Gastrocnemius medialis (tissue), 4 donors: Measurements from ENCODE around the gene GP9. TPM values are rescaled to one million over a fixed set of nuclear protein-coding genes. Genes with fewer than 3 reads are reported as not detected.
"Not testable (repeated sequence)": the region's sequence is repeated elsewhere in the genome, so short reads cannot be mapped to it uniquely, and the experiment has no call there.

Source experiments
- ATAC-seq, 2 donors: fragments of 150-250 bp; one replicate each; pipeline ENCODE4 v1.9.1; 2016
- DNase-seq, 2 donors: peaks; one replicate each; pipeline ENCODE4 v3.0.0-alpha.2; 2019
- H3K27ac ChIP-seq, 4 donors: fragments of 200-600 bp; sonication (generic); 1 replicate in 1 of 4; 2 replicates in 3 of 4; pipeline ENCODE4 v1.5.1; 2016 to 2018; ENCODE audit warnings: mild to moderate bottlenecking in 2 of 4, moderate library complexity in 1 of 4
- H3K27me3 ChIP-seq, 3 donors: fragments of 200-600 bp; sonication (generic) in 2 of 3; 1 replicate in 1 of 3; 2 replicates in 2 of 3; pipeline versions ENCODE4 v1.5.1 to v1.6.0; 2016 to 2019; ENCODE audit warnings: mild to moderate bottlenecking in 1 of 3, moderate library complexity in 1 of 3
- H3K36me3 ChIP-seq, 2 donors: fragments of 200-600 bp; sonication (generic) in 1 of 2; one replicate each; pipeline ENCODE4 v1.5.1; 2017 to 2018
- H3K4me1 ChIP-seq, 2 donors: fragments of 200-600 bp; sonication (generic) in 1 of 2; one replicate each; pipeline ENCODE4 v1.5.1; 2016 to 2017; ENCODE audit warnings: mild to moderate bottlenecking in 2 of 2
- H3K4me3 ChIP-seq, 4 donors: fragments of 200-600 bp; sonication (generic) in 3 of 4; 1 replicate in 1 of 4; 2 replicates in 3 of 4; pipeline ENCODE4 v1.5.1; 2016 to 2019; ENCODE audit warnings: mild to moderate bottlenecking in 2 of 4
- H3K9me3 ChIP-seq, 3 donors: fragments of 200-600 bp; sonication (generic) in 2 of 3; 1 replicate in 1 of 3; 2 replicates in 2 of 3; pipeline ENCODE4 v1.5.1; 2016 to 2019
- CTCF ChIP-seq, 5 experiments: fragments of 450-650 bp in 3 of 5; fragments of 200-600 bp in 2 of 5; sonication (generic) in 2 of 5; IDR thresholded peaks in 4 of 5; conservative IDR thresholded peaks in 1 of 5; 1 replicate in 4 of 5; 2 replicates in 1 of 5; pipeline ENCODE4 v1.5.1; 2016 to 2019; ENCODE audit warnings: antibody characterized with exemption in 5 of 5, mild to moderate bottlenecking in 3 of 5, moderate library complexity in 3 of 5
- POLR2A ChIP-seq, 2 donors: fragments of 450-650 bp; IDR thresholded peaks; one replicate each; pipeline ENCODE4 v1.6.1; 2017; ENCODE audit warnings: antibody characterized with exemption in 2 of 2, mild to moderate bottlenecking in 2 of 2, moderate library complexity in 2 of 2
- in situ Hi-C, 4 donors: fragments of 200-750 bp; cut with MboI; loops; one replicate each; pipeline versions ENCODE4 v1.15.0 to v1.8.0; 2017; ENCODE audit warnings: low sequenced_read_pairs in 4 of 4
- intact Hi-C: fragments of 100-400 bp; cut with DNase I; formaldehyde crosslinking; loops from one replicate; pipeline ENCODE4 v1.15.1; 2023; ENCODE audit warnings: low total_unique reads
- total RNA-seq, 4 donors: library from RNA; depleted of rRNA; stranded (reverse); fragments of >200 nt; gene quantifications; one replicate each; pipeline versions ENCODE4 v1.1.0 to v1.2.3, GENCODE V29; 2016

Gene GP9
- total RNA-seq, 4 donors from 2014 or later: 0.42 TPM; not detected in 3

DNA sequence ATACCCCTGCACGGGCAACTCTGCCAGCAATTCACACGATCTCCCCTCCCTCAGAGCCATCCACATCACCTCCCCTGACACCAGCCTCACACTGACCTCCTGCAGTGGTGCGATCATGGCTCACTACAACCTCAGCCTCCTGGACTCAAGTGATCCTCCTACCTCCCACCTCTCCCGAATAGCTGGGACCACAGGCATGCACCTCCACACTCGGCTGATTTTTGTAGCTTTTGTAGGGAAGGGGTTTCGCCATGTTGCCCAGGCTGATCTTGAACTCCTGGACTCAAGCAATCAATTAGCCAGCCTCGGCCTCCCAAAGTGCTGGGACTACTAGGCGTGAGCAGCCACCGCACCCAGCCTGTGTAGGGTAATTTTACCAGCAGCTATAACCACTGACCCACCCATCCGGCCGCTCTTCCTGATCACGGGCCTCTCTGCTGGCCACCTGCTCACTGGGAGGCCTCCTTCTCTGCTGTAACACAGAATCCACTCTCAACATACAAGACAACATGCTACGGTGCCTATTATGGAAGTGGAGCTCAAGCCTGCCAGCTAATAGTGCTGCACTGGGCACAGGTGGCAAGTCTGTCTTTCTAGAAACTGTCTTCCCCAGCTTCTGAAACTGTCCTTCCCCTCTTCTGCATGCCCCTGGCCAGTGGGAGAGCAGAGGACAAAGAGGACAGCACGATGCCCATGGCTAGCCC, 4.6 kb downstream of the GP9 start:
- TF ChIP-seq CTCF (IDR thresholded peaks at IDR 0.05 in 4 of 5, conservative IDR thresholded peaks at IDR 0.05 in 1 of 5) (no peak), POLR2A (IDR thresholded peaks at IDR 0.05) (no peak)
- no peak overlapping the region for H3K27ac ChIP-seq
- in situ Hi-C loops (no loop called here), intact Hi-C loops (no loop called here)
- peaks cover 0 to 6% (median 0%) of the 10 kb centered on the region in 3 donors for H3K27me3 ChIP-seq
- H3K36me3 ChIP-seq: no peaks in the 10 kb centered on the region
- ATAC-seq: no peak
- DNase-seq: no peak
- peaks cover 0 to 3% of the 10 kb centered on the region in 2 donors for H3K4me1 ChIP-seq
- H3K9me3 ChIP-seq: no peaks in the 10 kb centered on the region
- no peak overlapping the region for H3K4me3 ChIP-seq

DNA sequence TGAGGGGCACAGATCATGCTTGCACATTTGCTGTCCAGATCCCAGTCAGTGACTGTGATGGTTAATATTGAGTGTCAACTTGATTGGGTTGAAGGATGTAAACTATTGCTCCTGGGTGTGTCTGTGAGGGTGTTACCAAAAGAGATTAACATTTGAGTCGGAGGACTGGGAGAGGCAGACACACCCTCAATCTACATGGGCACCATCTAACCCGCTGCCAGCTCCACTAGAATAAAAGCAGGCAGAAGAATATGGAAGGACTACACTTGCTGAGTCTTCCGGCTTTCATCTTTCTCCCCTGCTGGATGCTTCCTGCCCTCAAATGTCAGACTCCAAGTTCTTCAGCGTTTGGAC, 5.1 kb downstream of the GP9 start:
- intact Hi-C loops (no loop called here), in situ Hi-C loops (no loop called here)
- no peak for TF ChIP-seq CTCF (IDR thresholded peaks at IDR 0.05 in 4 of 5, conservative IDR thresholded peaks at IDR 0.05 in 1 of 5)
- TF ChIP-seq POLR2A (IDR thresholded peaks at IDR 0.05): no peak
- Histone ChIP-seq H3K9me3 (no peaks in the 10 kb centered on the region), H3K27ac (no peak overlapping the region), H3K27me3 (peaks cover 0 to 6% (median 0%) of the 10 kb centered on the region in 3 donors), H3K4me1 (peaks cover 0 to 3% of the 10 kb centered on the region in 2 donors), H3K36me3 (no peaks in the 10 kb centered on the region), H3K4me3 (no peak overlapping the region)
- DNase-seq (no peak), ATAC-seq (no peak)

DNA sequence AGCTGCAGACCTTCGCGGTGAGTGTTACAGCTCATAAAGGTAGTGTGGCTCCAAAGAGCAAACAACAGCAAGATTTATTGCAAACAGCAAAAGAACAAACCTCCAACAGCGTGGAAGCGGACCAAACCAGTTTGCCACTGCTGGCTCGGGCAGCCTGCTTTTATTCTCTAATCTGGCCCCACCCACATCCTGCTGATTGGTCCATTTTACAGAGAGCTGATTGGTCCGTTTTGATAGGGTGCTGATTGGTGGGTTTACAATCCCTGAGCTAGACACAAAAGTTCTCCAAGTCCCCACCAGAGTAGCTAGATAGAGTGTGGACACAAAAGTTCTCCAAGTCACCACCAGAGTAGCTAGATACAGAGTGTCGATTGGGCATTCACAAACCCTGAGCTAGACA, 7.1 kb downstream of the GP9 start:
- DNase-seq, H3K27me3 ChIP-seq, H3K27ac ChIP-seq, H3K36me3 ChIP-seq, H3K4me1 ChIP-seq, intact Hi-C loops, in situ Hi-C loops, H3K9me3 ChIP-seq, ATAC-seq: not testable (repeated sequence)
- H3K4me3 ChIP-seq: peak overlapping the region in 1 of 4 donors; percentile 10

GRCh38 chr3:129068291-129068886, 7.8 kb downstream of the GP9 start:
- ATAC-seq (no peak), DNase-seq (no peak)
- intact Hi-C loops (no loop called here), in situ Hi-C loops (no loop called here)
- H3K27me3 ChIP-seq: peaks cover 0 to 6% (median 0%) of the 10 kb centered on the region in 3 donors
- H3K9me3 ChIP-seq: no peaks in the 10 kb centered on the region
- peak overlapping the region; percentile 10 to 50 (median 32) for H3K4me3 ChIP-seq
- TF ChIP-seq CTCF (IDR thresholded peaks at IDR 0.05 in 4 of 5, conservative IDR thresholded peaks at IDR 0.05 in 1 of 5): no peak
- TF ChIP-seq POLR2A (IDR thresholded peaks at IDR 0.05): no peak
- peaks cover 0 to 3% of the 10 kb centered on the region in 2 donors for H3K4me1 ChIP-seq
- H3K36me3 ChIP-seq: no peaks in the 10 kb centered on the region
- no peak overlapping the region for H3K27ac ChIP-seq

- H3K4me3 ChIP-seq, H3K27me3 ChIP-seq, in situ Hi-C loops, H3K9me3 ChIP-seq, intact Hi-C loops, H3K36me3 ChIP-seq, H3K4me1 ChIP-seq, DNase-seq, H3K27ac ChIP-seq: not testable (repeated sequence)
- ATAC-seq: peak in 1 of 2 donors; percentile 12
Observed at GRCh38 chr3:129069313-129070085, 8.9 kb downstream of the GP9 start.
